PC-9 (cell line): Measurements from ENCODE around the gene MCMBP. TPM values are rescaled to one million over a fixed set of nuclear protein-coding genes. Genes with fewer than 3 reads are reported as not detected.

Experiments used
- BruUV-seq: library from RNA; stranded (reverse); fragments of 400-500 nt; replicated peaks from 2 replicates; lab custom pipeline; 2021; lab: Mats Ljungman, UMichigan
- CTCF ChIA-PET: fragments of 300-600 bp; sonication (Branson Sonifier 250); formaldehyde crosslinking; loops from one replicate; lab custom pipeline; 2022; ENCODE audit warnings: antibody characterized with exemption; lab: Charles Lee
- POLR2A ChIA-PET: fragments of 300-600 bp; sonication (Branson Sonifier 250); formaldehyde crosslinking; loops from one replicate; lab custom pipeline; 2022; ENCODE audit warnings: antibody characterized with exemption; ENCODE audit not compliant: unreplicated experiment; lab: Charles Lee
- DNase-seq, 2 experiments: peaks; one replicate each; pipeline versions ENCODE4 v3.0.0 to v3.0.0-alpha.2; 2015 to 2022; ENCODE audit warnings: mixed read lengths in 1 of 2
- H2AFZ ChIP-seq: fragments of 200-600 bp; sonication (generic); 2 replicates; pipeline ENCODE4 v1.8.1; 2017; ENCODE audit warnings: antibody characterized with exemption
- H3F3A ChIP-seq: fragments of 200-600 bp; sonication (generic); 2 replicates; pipeline ENCODE4 v1.8.1; 2017; ENCODE audit warnings: antibody characterized with exemption, mild to moderate bottlenecking, low read depth; ENCODE audit not compliant: insufficient read depth
- H3K27ac ChIP-seq: fragments of 200-600 bp; sonication (generic); 2 replicates; pipeline ENCODE4 v1.6.1; 2016; ENCODE audit warnings: mixed run types
- H3K27me3 ChIP-seq: fragments of 200-600 bp; sonication (generic); 2 replicates; pipeline ENCODE4 v1.6.1; 2016; ENCODE audit warnings: low read depth, mixed run types; ENCODE audit not compliant: insufficient read depth
- H3K36me3 ChIP-seq: fragments of 200-600 bp; sonication (generic); 2 replicates; pipeline ENCODE4 v1.6.1; 2016; ENCODE audit warnings: low read depth, mixed run types
- H3K4me1 ChIP-seq: fragments of 200-600 bp; sonication (generic); replicated peaks from 2 replicates; pipeline ENCODE4 v1.6.1; 2016; ENCODE audit warnings: mixed run types; ENCODE audit not compliant: insufficient read depth
- H3K4me2 ChIP-seq: fragments of 200-600 bp; sonication (generic); 2 replicates; pipeline ENCODE4 v1.6.1; 2017; ENCODE audit warnings: mixed run types
- H3K4me3 ChIP-seq: fragments of 200-600 bp; sonication (generic); 2 replicates; pipeline ENCODE4 v1.6.1; 2016; ENCODE audit warnings: mixed run types
- H3K79me2 ChIP-seq: fragments of 200-600 bp; sonication (generic); 2 replicates; pipeline ENCODE4 v1.6.1; 2017; ENCODE audit warnings: low read depth, mixed run types
- H3K9me2 ChIP-seq: fragments of 200-600 bp; sonication (generic); 2 replicates; pipeline ENCODE4 v1.8.1; 2017; ENCODE audit warnings: mild to moderate bottlenecking; ENCODE audit not compliant: insufficient read depth
- H3K9me3 ChIP-seq: fragments of 200-600 bp; sonication (generic); 2 replicates; pipeline ENCODE4 v1.8.1; 2016; ENCODE audit warnings: low read depth; ENCODE audit not compliant: insufficient read depth
- H4K20me1 ChIP-seq: fragments of 200-600 bp; sonication (generic); 2 replicates; pipeline ENCODE4 v1.8.1; 2017; ENCODE audit not compliant: insufficient read depth
- CTCF ChIP-seq: fragments of 200-600 bp; sonication (generic); conservative IDR thresholded peaks from 2 replicates; pipeline ENCODE4 v1.6.1; 2017; ENCODE audit warnings: mixed run types, antibody characterized with exemption, mild to moderate bottlenecking, moderate library complexity
- EZH2 ChIP-seq: fragments of 200-600 bp; sonication (generic); IDR thresholded peaks from 2 replicates; pipeline ENCODE4 v1.8.0; 2017; ENCODE audit warnings: antibody characterized with exemption, low read depth
- intact Hi-C: fragments of 100-400 bp; cut with micrococcal nuclease; formaldehyde crosslinking; loops from one replicate; pipeline ENCODE4 v1.10.0; 2022; ENCODE audit not compliant: unreplicated experiment
- total RNA-seq: library from RNA; stranded (reverse); gene quantifications from 2 replicates; pipeline ENCODE4 v1.2.3, GENCODE V29; 2021

MCMBP gene
- total RNA-seq, 1 experiment from 2014 or later: 36.7 TPM

- 0 out of 2 replicates have a peak, but pooled peaks cover under 1% of the 10 kb centered on the region for H3K36me3 ChIP-seq
- H3K79me2 ChIP-seq: no peaks in the 10 kb centered on the region
- DNase-seq: no peak
- TF ChIP-seq CTCF (no peak), EZH2 (no peak)
- ChIA-PET POLR2A (no interaction called here), CTCF (no interaction called here)
- no peaks in the 10 kb centered on the region for H3F3A ChIP-seq
- no peak overlapping the region for H2AFZ ChIP-seq
- no TSS peak for BruUV-seq
- H3K4me2 ChIP-seq: no peak overlapping the region
- no peak overlapping the region for H3K4me3 ChIP-seq
- no peaks in the 10 kb centered on the region for H3K27me3 ChIP-seq
- no peak overlapping the region for H3K27ac ChIP-seq
- H4K20me1 ChIP-seq: no peaks in the 10 kb centered on the region
- H3K9me2 ChIP-seq: no peaks in the 10 kb centered on the region
- no peaks in the 10 kb centered on the region for H3K4me1 ChIP-seq
- intact Hi-C loops: no loop called here
- H3K9me3 ChIP-seq: no peaks in the 10 kb centered on the region
Observed at GRCh38 chr10:119826771-119827170, 45.9 kb downstream of the MCMBP start.

GRCh38 chr10:119824299-119824698, 48.3 kb downstream of the MCMBP start:
- Histone ChIP-seq H3K36me3 (no peaks in the 10 kb centered on the region), H3K9me2 (no peaks in the 10 kb centered on the region), H3K4me3 (no peak overlapping the region), H3K27ac (no peak overlapping the region), H3K79me2 (no peaks in the 10 kb centered on the region), H3K4me2 (no peak overlapping the region), H4K20me1 (no peaks in the 10 kb centered on the region), H3K9me3 (no peaks in the 10 kb centered on the region), H3F3A (no peaks in the 10 kb centered on the region), H3K27me3 (no peaks in the 10 kb centered on the region), H3K4me1 (no peaks in the 10 kb centered on the region), H2AFZ (no peak overlapping the region)
- no peak for DNase-seq
- intact Hi-C loops: no loop called here
- POLR2A ChIA-PET: no interaction called here
- BruUV-seq: no TSS peak
- CTCF ChIA-PET: no interaction called here
- TF ChIP-seq EZH2: no peak
- no peak for TF ChIP-seq CTCF

GRCh38 chr10:119821182-119821581, 51.5 kb downstream of the MCMBP start:
- H3K4me3 ChIP-seq: no peak overlapping the region
- no peak overlapping the region for H3K4me2 ChIP-seq
- no peaks in the 10 kb centered on the region for H3K36me3 ChIP-seq
- H3K79me2 ChIP-seq: no peaks in the 10 kb centered on the region
- H3K9me2 ChIP-seq: no peaks in the 10 kb centered on the region
- no peak overlapping the region for H3K27ac ChIP-seq
- no peak for DNase-seq
- TF ChIP-seq CTCF: no peak
- no peak for TF ChIP-seq EZH2
- no peaks in the 10 kb centered on the region for H4K20me1 ChIP-seq
- CTCF ChIA-PET: no interaction called here
- no peaks in the 10 kb centered on the region for H3K4me1 ChIP-seq
- H2AFZ ChIP-seq: no peak overlapping the region
- intact Hi-C loops: no loop called here
- BruUV-seq: no TSS peak
- H3K27me3 ChIP-seq: no peaks in the 10 kb centered on the region
- no peaks in the 10 kb centered on the region for H3K9me3 ChIP-seq
- H3F3A ChIP-seq: no peaks in the 10 kb centered on the region
- POLR2A ChIA-PET: no interaction called here
